Stimulated activated naive CD4-positive, alpha-beta T cell (primary cell): ENCODE data around the gene ERBB4.
"Not testable (repeated sequence)": the region's sequence is repeated elsewhere in the genome, so short reads cannot be mapped to it uniquely, and the experiment has no call there.

ENCODE experiments used
- DNase-seq, 6 experiments: peaks; one replicate each; lab custom pipeline; 2025; lab: John Stamatoyannopoulos, UW

The ERBB4 gene

DNA sequence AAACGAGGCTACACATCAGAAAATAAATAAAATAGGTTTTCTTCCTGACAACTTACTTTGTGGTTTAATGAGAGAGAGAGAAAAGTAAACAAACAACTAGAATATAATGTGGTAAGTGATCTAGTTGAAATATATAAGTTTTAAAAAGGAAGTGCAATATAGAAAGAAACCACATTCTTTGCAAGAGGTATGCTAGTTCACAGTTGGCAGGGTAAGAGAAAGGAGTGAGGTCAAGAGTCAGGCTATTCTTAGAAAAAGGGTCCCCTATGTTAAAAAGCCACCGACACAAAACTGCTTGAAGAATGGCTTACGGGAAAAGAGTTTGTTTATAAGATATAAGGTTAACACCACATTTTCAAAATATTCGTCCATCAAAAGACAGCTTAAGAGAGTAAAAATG is 462.1 kb downstream of the ERBB4 start:
- no peak for DNase-seq

DNA sequence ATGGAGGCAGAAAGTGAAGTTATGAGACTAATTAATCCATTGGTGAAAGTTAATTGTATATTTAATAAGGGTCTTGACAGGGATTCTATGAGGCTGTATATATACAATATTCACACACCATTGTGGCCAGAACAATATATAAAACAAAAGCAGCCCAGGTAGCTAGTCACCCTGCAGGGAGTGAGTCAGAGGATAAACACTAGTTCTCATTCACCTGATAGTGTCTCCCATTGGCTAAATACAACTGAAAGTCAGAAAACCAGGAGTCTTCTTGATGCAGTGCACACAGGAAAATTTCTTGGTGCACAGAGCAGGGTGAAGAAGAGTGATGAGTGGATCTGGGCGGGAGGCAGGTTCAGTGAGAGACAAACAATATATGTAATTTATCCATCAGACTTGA is 465.2 kb downstream of the ERBB4 start:
- DNase-seq: no peak

GRCh38 chr2:212066546-212066945 is 472.1 kb downstream of the ERBB4 start:
- no peak for DNase-seq

DNA sequence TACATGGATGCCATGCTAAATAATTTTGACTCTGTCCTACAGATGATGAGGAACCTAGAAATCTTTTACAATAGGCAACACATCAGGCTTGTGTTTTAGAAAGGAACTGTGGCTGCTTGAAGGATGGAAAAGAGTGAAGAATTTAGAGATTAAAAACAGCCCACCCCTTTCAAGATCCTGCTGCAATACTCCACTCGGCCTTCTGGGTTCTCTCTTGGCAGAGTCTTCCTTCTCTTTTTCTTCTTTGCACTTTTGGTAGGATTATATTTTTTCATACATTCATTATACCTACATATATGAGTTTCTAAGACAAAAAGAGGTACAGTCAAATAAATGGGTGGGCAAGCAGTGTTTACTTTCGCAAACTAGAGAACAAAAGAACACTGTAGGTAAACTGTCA is 474.3 kb downstream of the ERBB4 start:
- DNase-seq: no peak

DNA sequence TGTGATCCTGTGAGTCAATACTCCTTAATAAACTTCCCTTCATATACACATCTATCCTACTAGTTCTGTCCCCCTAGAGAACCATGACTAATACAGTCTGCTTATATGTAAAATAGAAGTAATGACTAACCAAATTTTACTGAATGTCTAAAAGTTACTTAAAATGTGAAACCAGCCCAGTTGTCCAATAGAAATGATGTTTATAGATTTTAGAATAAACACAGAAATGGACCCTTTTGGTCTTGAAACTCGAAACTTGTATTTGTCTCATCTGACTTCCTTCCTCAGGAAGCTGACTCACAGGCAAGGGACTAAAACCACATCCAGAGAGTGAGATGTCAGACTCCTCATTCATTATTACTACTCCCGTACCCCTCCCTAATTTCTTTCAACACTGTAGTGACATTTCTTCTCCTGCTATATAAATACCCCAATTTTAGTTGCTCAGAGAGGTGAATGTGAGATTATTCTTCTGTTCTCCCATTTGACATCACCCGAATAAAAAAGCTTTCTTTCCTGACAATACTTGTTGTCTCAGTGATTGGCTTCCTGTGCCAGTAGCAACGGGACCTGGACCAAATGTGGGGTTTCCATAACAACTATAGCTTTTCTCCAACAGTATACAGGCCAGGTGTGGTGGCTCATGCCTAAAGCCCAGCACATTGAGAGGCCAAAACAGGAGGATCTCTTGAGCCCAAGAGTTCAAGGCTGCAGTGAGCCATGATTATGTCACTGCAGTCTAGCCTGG is 486.0 kb downstream of the ERBB4 start:
- no peak for DNase-seq

GRCh38 chr2:212050871-212051270 is 487.7 kb downstream of the ERBB4 start:
- DNase-seq: no peak

DNA sequence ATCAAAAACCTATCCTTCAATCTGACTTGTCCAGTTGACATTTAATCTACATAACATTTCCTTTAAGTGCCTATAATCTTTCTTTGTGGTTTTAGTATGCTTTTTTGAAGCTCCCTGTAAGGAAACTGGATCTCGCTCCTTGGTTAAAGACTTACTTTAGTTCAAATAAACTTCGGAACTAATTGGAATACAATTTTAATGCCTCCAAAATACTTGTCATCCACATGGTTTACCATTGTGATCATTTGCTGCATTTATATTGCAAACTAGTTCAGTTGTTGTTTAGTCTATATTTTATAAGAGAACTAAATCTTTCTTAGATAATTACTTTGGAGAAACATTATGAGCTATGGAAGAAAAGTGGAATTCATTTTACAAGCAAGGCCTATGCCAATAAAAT is 496.0 kb downstream of the ERBB4 start:
- no peak for DNase-seq

GRCh38 chr2:212037062-212037461 is 501.5 kb downstream of the ERBB4 start:
- no peak for DNase-seq

- no peak for DNase-seq
Observed at GRCh38 chr2:212034841-212035585, 503.6 kb downstream of the ERBB4 start.

DNA sequence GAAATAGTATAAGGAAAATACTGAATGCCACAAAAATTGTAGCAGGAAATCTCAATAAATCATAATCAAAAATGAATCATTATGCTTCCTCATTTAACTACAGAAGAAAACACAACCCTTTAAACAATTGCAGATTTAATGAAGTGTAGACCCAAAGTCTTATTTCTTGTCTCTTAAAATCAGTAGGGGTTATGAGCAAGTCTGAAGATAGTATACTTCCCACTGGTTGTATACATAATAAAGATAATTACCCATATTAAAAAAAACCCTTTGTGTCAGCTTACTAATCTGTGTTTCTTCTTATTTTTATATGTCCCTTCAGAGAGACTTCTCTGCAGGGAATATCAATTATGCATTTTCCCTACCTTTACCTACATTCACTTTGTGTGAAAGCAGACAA is 504.7 kb downstream of the ERBB4 start:
- DNase-seq: no peak

DNA sequence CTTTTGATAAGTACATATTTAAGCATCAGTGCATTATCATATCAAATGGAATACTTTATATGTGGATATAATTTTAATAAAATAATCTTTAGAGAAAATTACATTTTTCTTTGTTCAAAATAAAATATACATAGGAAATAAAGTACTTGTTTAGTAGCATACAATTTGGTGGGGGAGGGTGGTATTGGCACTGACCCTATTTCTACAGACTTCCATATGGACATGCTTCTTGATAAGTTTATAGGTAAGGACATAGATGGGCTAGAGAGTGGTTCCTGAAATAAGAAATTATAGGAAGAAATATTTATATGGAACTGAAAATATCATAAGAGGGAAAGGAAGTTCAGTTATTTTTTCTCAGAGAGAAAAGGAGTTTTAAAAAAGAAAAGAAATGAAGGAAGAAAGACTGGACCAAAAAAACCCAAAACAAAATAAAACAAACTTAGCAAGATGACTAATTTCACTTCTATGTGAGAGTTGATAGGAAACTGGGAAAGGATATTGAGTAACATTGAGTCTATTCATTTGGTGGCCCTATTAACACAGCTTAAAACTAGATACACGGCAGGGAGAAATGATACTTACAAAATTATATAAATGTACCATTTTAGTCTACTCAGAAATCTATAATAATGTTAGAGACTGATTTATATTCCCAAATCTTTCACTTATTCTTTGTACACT is 505.9 kb downstream of the ERBB4 start:
- DNase-seq: no peak

DNA sequence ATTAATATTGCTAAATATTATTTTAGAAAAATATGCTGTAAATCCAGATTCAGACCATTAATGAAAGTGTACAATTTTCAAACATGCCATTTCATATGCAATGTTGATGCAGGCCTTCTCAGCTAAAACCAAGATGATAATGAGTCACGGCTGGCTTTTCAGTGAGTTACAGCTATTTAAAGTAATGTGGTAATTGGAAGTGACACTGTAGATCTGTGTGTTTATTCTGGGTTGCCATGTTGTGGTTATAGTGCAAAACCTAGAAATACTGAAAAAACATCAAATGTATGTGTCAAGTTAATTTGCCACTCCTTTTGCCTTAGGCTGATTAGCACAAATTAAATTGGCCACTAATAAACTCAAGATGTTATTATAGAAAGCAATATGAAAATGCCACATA is 506.6 kb downstream of the ERBB4 start:
- no peak for DNase-seq

DNA sequence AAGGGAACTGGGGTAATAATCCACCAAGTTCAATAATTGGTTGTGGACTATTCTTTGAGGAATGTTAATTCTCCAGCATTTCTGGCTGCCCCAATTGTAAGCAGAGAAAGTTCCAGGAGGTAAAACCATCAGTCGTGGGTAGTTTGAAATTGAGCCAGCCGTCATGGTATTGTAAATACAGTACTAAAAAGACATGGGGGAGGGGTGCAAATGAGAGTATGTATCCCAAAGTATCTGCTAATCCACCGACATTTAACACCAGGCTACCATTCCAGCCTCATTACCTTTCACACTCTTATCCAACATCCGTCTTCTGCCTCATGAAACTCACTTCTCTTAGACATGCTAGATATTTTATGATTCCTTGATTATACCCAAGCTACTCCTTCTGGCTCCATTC is 507.9 kb downstream of the ERBB4 start:
- DNase-seq: no peak

DNA sequence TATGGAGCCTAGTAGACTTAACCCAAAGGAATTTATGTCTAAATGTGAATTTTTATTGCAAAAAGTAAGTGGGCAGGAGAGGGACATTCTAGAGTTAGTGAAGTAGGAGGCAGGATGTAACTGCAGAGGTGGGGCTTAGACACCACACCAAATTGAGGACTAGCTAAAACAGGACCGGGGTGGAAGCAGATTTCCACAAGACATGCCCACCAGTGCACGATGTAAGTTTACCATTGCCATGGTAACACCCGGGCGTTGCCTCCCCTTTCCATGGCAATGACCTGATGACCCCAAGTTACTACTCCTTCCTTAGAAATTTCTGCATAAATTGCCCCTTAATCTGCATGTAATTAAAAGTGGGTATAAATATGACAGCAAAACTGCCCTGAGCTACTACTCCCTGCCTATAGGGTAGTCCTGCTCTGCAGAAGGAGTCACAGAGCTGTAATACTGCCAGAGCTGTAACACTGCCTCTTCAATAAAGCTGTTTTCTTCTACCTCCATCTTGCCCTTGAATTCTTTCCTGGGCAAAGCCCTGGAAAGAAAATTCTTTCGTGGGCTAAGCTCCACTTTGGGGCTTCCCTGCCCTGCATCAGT is 509.7 kb downstream of the ERBB4 start:
- DNase-seq: no peak

GRCh38 chr2:212027681-212028628 is 510.6 kb downstream of the ERBB4 start:
- no peak for DNase-seq

GRCh38 chr2:212024040-212024439 is 514.6 kb downstream of the ERBB4 start:
- DNase-seq: no peak

DNA sequence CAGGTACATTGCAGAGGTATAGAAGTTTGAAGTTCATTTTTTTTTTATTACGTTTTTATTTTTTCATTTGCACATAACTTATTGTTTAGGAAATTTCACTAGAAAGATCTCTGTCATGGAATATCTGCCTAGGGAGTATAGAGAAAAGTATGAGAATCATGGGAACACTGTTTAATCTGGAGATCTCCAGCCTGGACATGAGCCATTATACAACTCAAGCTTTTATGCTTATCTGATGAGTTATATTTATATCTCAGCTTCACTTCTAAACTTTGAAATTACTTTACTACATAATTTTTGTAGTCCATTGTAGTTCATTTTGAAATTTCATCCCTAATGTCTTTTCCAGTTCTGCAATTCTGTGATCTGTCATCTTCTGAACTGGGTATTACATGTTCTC is 515.6 kb downstream of the ERBB4 start:
- no peak for DNase-seq

DNA sequence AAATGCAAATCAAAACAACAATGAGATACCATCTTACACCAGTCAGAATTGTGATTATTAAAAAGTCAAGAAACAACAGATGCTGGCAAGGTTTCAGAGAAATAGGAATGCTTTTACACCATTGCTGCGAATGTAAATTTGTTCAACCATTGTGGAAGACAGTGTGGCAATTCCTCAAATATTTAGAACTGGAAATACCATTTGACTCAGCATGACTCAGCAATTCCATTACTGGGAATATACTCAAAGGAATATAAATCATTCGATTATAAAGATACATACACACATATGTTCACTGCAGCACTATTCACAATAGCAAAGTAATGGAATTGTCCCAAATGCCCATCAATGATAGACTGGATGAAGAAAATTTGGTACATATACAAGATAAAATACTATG is 516.7 kb downstream of the ERBB4 start:
- DNase-seq: no peak

GRCh38 chr2:212015588-212015987 is 523.0 kb downstream of the ERBB4 start:
- no peak for DNase-seq

- DNase-seq: no peak
Observed at GRCh38 chr2:212013626-212014025, 525.0 kb downstream of the ERBB4 start.

- DNase-seq: not testable (repeated sequence)
Observed at GRCh38 chr2:212010305-212010704, 528.3 kb downstream of the ERBB4 start.

DNA sequence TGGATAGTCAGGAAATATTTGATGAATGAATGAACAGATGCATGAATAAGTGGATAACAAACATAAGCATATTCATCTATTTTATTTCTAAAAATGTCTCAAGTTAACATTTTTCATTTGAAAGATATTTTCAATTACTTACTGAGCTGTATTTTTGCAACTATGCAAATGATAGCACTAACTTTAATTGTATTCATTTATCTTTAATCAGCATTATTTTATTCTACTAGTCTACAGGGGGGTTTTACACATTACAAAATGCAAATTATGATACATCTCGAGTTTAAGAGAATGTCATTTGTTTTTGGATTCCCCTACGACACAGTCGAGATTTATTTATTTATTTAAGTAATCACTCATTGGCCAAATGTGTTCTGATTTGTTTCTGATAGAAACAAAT is 530.6 kb downstream of the ERBB4 start:
- no peak for DNase-seq
